CD4-positive, alpha-beta T cell (primary cell): ENCODE results near the gene PAIP2. TPM values are rescaled to one million over a fixed set of nuclear protein-coding genes. Genes with fewer than 3 reads are reported as not detected.
"Not testable (repeated sequence)": the region's sequence is repeated elsewhere in the genome, so short reads cannot be mapped to it uniquely, and the experiment has no call there.

Source experiments
- ATAC-seq: fragments of 200-7000 bp; cut with Tn5 transposase; one replicate; pipeline ENCODE4 v1.10.0; 2022; ENCODE audit warnings: mild to moderate bottlenecking; ENCODE audit not compliant: poor library complexity
- CTCF ChIA-PET: fragments of 350-600 bp; sonication (Branson Sonifier 250); formaldehyde crosslinking; loops from one replicate; lab custom pipeline; 2021; ENCODE audit warnings: antibody characterized with exemption, inconsistent platforms; lab: Charles Lee
- POLR2A ChIA-PET: fragments of 350-600 bp; sonication (Branson Sonifier 250); formaldehyde crosslinking; loops from one replicate; lab custom pipeline; 2021; ENCODE audit warnings: antibody characterized with exemption, inconsistent platforms; lab: Charles Lee
- DNase-seq, 14 experiments: peaks; one replicate each; pipeline ENCODE4 v3.0.0-alpha.2; 2013 to 2020; ENCODE audit warnings: mixed read lengths in 2 of 14
- H3K27ac ChIP-seq, 2 donors: one replicate each; pipeline versions ENCODE4 v1.5.1 to v1.7.0; 2013; ENCODE audit warnings: low read length in 2 of 2, low read depth in 1 of 2, mild to moderate bottlenecking in 1 of 2
- H3K27me3 ChIP-seq, 2 experiments: 1 replicate in 1 of 2; 2 replicates in 1 of 2; pipeline versions ENCODE4 v1.6.1 to v1.7.0; 2013; ENCODE audit warnings: low read length in 2 of 2, control low read depth in 1 of 2, mild to moderate bottlenecking in 1 of 2, moderate library complexity in 1 of 2; ENCODE audit not compliant: insufficient read depth in 2 of 2, control insufficient read depth in 1 of 2
- H3K36me3 ChIP-seq: one replicate; pipeline ENCODE4 v1.6.1; 2013; ENCODE audit warnings: low read length, control low read depth; ENCODE audit not compliant: insufficient read depth
- H3K4me1 ChIP-seq: one replicate; pipeline ENCODE4 v1.6.1; 2013; ENCODE audit warnings: low read length, control low read depth; ENCODE audit not compliant: insufficient read depth
- H3K4me3 ChIP-seq: one replicate; pipeline ENCODE4 v1.5.1; 2013; ENCODE audit warnings: mild to moderate bottlenecking, low read length, moderate library complexity
- H3K9me3 ChIP-seq, 2 experiments: 1 replicate in 1 of 2; 2 replicates in 1 of 2; pipeline versions ENCODE4 v1.6.1 to v1.7.0; 2013; ENCODE audit warnings: low read length in 2 of 2, mild to moderate bottlenecking in 2 of 2, control low read depth in 1 of 2, moderate library complexity in 1 of 2; ENCODE audit not compliant: control insufficient read depth in 1 of 2, insufficient read depth in 1 of 2
- H3K27ac Mint-ChIP-seq: one replicate; pipeline ENCODE4 v1.8.0; 2020; ENCODE audit warnings: mixed read lengths
- H3K27me3 Mint-ChIP-seq: one replicate; pipeline ENCODE4 v1.8.0; 2021; ENCODE audit warnings: mixed read lengths
- H3K36me3 Mint-ChIP-seq: one replicate; pipeline ENCODE4 v1.8.0; 2021; ENCODE audit warnings: low read depth, mixed read lengths
- H3K4me1 Mint-ChIP-seq: one replicate; pipeline ENCODE4 v1.8.0; 2021; ENCODE audit warnings: low read depth, mixed read lengths
- H3K4me3 Mint-ChIP-seq: one replicate; pipeline ENCODE4 v1.8.0; 2020; ENCODE audit warnings: mild to moderate bottlenecking, mixed read lengths
- H3K9me3 Mint-ChIP-seq: one replicate; pipeline ENCODE4 v1.8.0; 2020; ENCODE audit warnings: mixed read lengths
- CTCF ChIP-seq: fragments of 200-600 bp; IDR thresholded peaks from one replicate; pipeline ENCODE4 v1.8.0; 2022; ENCODE audit warnings: antibody characterized with exemption, mild to moderate bottlenecking
- intact Hi-C, 2 experiments: fragments of 100-400 bp; cut with DNase I in 1 of 2; cut with micrococcal nuclease in 1 of 2; formaldehyde crosslinking; loops; one replicate each; pipeline versions ENCODE4 v1.15.1 to v1.9.0; 2023 to 2025; cut with DNase I, micrococcal nuclease
- total RNA-seq, 174 experiments: library from RNA in 2 of 174; stranded (reverse) in 2 of 174; gene quantifications; one replicate each; pipeline ENCODE4 v1.2.3 and lab custom pipeline; 2021 to 2026

The PAIP2 gene
- total RNA-seq, 2 experiments from 2014 or later, result 151 to 156 TPM

GRCh38 chr5:139342423-139342723, 719 bp downstream of the PAIP2 start:
- Histone ChIP-seq H3K36me3 (peaks cover 6% of the 10 kb centered on the region), H3K27me3 (no peaks in the 10 kb centered on the region), H3K4me1 (peaks cover 32% of the 10 kb centered on the region), H3K9me3 (no peaks in the 10 kb centered on the region), H3K4me3 (peak overlapping the region; percentile 94), H3K27ac (peak overlapping the region; percentile 100)
- ChIA-PET CTCF (interaction anchor here (1.0 to 1.9 kb wide), 16 partner anchors 10 to 990 kb away, joined by 3 to 12 read pairs (median 4); partner anchors contain the start of genes KDM3B and MATR3), POLR2A (interaction anchor here (0.6 to 3.8 kb wide), 39 partner anchors 10 to 990 kb away, joined by 3 to 149 read pairs (median 6); partner anchors contain the start of genes DNAJC18, ETF1, HSPA9 and KDM3B)
- intact Hi-C loops, result loop anchor here (2.0 to 5.0 kb wide), 6 partner anchors 45 to 765 kb away; partner anchors contain the start of genes HSPA9 (in 1 of the 2), MZB1 (in 1 of the 2) and UBE2D2 (in 1 of the 2)
- no peak for TF ChIP-seq CTCF
- Mint-ChIP-seq H3K4me3 (peak overlapping the region; percentile 96), H3K9me3 (no peaks in the 10 kb centered on the region), H3K4me1 (peaks cover 68% of the 10 kb centered on the region), H3K27ac (peak overlapping the region; percentile 95), H3K27me3 (no peaks in the 10 kb centered on the region), H3K36me3 (peaks cover 50% of the 10 kb centered on the region)
- DNase-seq, result peak in 7 of 14 experiments; percentile 65 to 82 (median 72)
- no peak for ATAC-seq

- H3K36me3 Mint-ChIP-seq, result peaks cover 56% of the 10 kb centered on the region
- intact Hi-C loops, result loop anchor here (2.0 to 5.0 kb wide), 6 partner anchors 44 to 766 kb away; partner anchors contain the start of genes HSPA9 (in 1 of the 2), MZB1 (in 1 of the 2) and UBE2D2 (in 1 of the 2)
- Histone ChIP-seq H3K36me3 (peaks cover 6% of the 10 kb centered on the region), H3K27ac (no peak overlapping the region), H3K4me3 (peak overlapping the region; percentile 94), H3K4me1 (peaks cover 40% of the 10 kb centered on the region), H3K27me3 (no peaks in the 10 kb centered on the region), H3K9me3 (no peaks in the 10 kb centered on the region)
- CTCF ChIA-PET, result no interaction called here
- peak overlapping the region; percentile 96 for H3K4me3 Mint-ChIP-seq
- POLR2A ChIA-PET, result interaction anchor here (0.9 to 1.4 kb wide), 2 partner anchors 28 to 50 kb away, joined by 3 to 5 read pairs; partner anchors contain the start of gene MATR3
- no peak for TF ChIP-seq CTCF
- peaks cover 69% of the 10 kb centered on the region for H3K4me1 Mint-ChIP-seq
- H3K27ac Mint-ChIP-seq, result peak overlapping the region; percentile 95
- DNase-seq, result no peak
- H3K27me3 Mint-ChIP-seq, result no peaks in the 10 kb centered on the region
- no peaks in the 10 kb centered on the region for H3K9me3 Mint-ChIP-seq
- no peak for ATAC-seq
Measured at GRCh38 chr5:139343476-139343875, 1.8 kb downstream of the PAIP2 start.

GRCh38 chr5:139344177-139344576, 2.5 kb downstream of the PAIP2 start:
- POLR2A ChIA-PET, result interaction anchor here (0.9 to 1.4 kb wide), 2 partner anchors 28 to 50 kb away, joined by 3 to 5 read pairs; partner anchors contain the start of gene MATR3
- peaks cover 67% of the 10 kb centered on the region for H3K4me1 Mint-ChIP-seq
- Histone ChIP-seq H3K9me3 (no peaks in the 10 kb centered on the region), H3K36me3 (peaks cover 6% of the 10 kb centered on the region), H3K27ac (no peak overlapping the region), H3K4me3 (no peak overlapping the region), H3K4me1 (peaks cover 46% of the 10 kb centered on the region), H3K27me3 (no peaks in the 10 kb centered on the region)
- no peaks in the 10 kb centered on the region for H3K27me3 Mint-ChIP-seq
- H3K36me3 Mint-ChIP-seq, result peaks cover 61% of the 10 kb centered on the region
- H3K27ac Mint-ChIP-seq, result peak overlapping the region; percentile 24
- TF ChIP-seq CTCF, result no peak
- intact Hi-C loops, result loop anchor here (5.0 kb wide), 5 partner anchors 43 to 767 kb away; partner anchors contain the start of genes HSPA9 (in 1 of the 2), MZB1 (in 1 of the 2) and UBE2D2 (in 1 of the 2)
- ATAC-seq (no peak), DNase-seq (no peak)
- H3K4me3 Mint-ChIP-seq, result peak overlapping the region; percentile 74
- H3K9me3 Mint-ChIP-seq, result no peaks in the 10 kb centered on the region
- CTCF ChIA-PET, result no interaction called here

GRCh38 chr5:139345442-139345841, 3.8 kb downstream of the PAIP2 start:
- H3K27me3 ChIP-seq, H3K9me3 Mint-ChIP-seq, H3K9me3 ChIP-seq, H3K4me3 ChIP-seq, H3K27me3 Mint-ChIP-seq, H3K36me3 ChIP-seq, DNase-seq, ATAC-seq, H3K27ac Mint-ChIP-seq, intact Hi-C loops, CTCF ChIA-PET, H3K27ac ChIP-seq: not testable (repeated sequence)
- peaks cover 68% of the 10 kb centered on the region for H3K4me1 Mint-ChIP-seq
- POLR2A ChIA-PET, result interaction anchor here (0.7 to 0.8 kb wide), 2 partner anchors 26 to 49 kb away, joined by 3 read pairs; no protein-coding TSS in a partner anchor
- peaks cover 66% of the 10 kb centered on the region for H3K36me3 Mint-ChIP-seq
- H3K4me3 Mint-ChIP-seq, result peak overlapping the region; percentile 40
- H3K4me1 ChIP-seq, result peaks cover 54% of the 10 kb centered on the region

- H3K4me3 Mint-ChIP-seq, ATAC-seq, H3K27ac ChIP-seq, DNase-seq, intact Hi-C loops, H3K9me3 Mint-ChIP-seq, H3K27ac Mint-ChIP-seq, H3K9me3 ChIP-seq, POLR2A ChIA-PET, CTCF ChIA-PET, H3K27me3 ChIP-seq, H3K27me3 Mint-ChIP-seq, H3K4me3 ChIP-seq: not testable (repeated sequence)
- H3K36me3 Mint-ChIP-seq, result peaks cover 66% of the 10 kb centered on the region
- peaks cover 66% of the 10 kb centered on the region for H3K4me1 Mint-ChIP-seq
- H3K4me1 ChIP-seq, result peaks cover 42% of the 10 kb centered on the region
- H3K36me3 ChIP-seq, result peaks cover 12% of the 10 kb centered on the region
Measured at GRCh38 chr5:139347863-139348262, 6.2 kb downstream of the PAIP2 start.
